Measurements from ENCODE around the gene THADA. TPM values are rescaled to one million over a fixed set of nuclear protein-coding genes. Genes with fewer than 3 reads are reported as not detected.

Gene THADA
- total RNA-seq, 1 experiment from 2014 or later: 27.5 TPM

DNA sequence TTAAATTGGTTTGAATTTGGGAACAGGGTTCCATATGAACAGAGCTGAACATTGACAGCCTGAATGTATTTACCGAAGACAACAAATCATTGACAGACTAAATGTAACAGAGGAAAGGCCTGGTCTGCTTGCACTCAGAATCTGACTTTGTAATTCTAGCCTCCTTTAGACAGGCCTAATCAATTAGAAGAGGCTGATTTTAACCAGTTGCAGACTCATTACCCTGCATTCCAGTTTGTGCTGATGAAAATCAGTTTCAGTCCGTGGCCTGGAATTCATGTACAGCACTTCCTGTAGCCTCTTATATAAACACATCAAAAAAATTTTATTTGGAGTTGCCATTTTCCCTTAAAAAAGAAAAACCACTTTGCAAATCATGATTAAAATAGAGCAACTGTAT lies 276.3 kb downstream of the THADA start:
- ChIA-PET POLR2A (no interaction called here), CTCF (no interaction called here)
- Mint-ChIP-seq H3K27me3 (ENCODE audit: low read depth) (no peaks in the 10 kb centered on the region), H3K4me3 (no peak overlapping the region), H3K4me1 (no peaks in the 10 kb centered on the region), H3K36me3 (no peaks in the 10 kb centered on the region), H3K9me3 (no peaks in the 10 kb centered on the region), H3K27ac (no peak overlapping the region)
- DNase-seq (ENCODE audit: low spot score) (no peak), ATAC-seq (no peak)
- no peak for TF ChIP-seq MYBL2 (CRISPR knock-in tag; IDR thresholded peaks at IDR 0.05)
- TF ChIP-seq ZBTB21 (CRISPR knock-in tag; IDR thresholded peaks at IDR 0.05; ENCODE audit: borderline replicate concordance): no peak
- no peak for TF ChIP-seq RELA (CRISPR knock-in tag; IDR thresholded peaks at IDR 0.05; ENCODE audit: borderline replicate concordance)
- TF ChIP-seq TCF7 (CRISPR knock-in tag; IDR thresholded peaks at IDR 0.05; ENCODE audit: low read depth): no peak
- no peak for TF ChIP-seq EMX1 (CRISPR knock-in tag; IDR thresholded peaks at IDR 0.05)
- TF ChIP-seq NR1H2 (CRISPR knock-in tag; IDR thresholded peaks at IDR 0.05): no peak
- TF ChIP-seq ZNF232 (CRISPR knock-in tag; IDR thresholded peaks at IDR 0.05): no peak
- TF ChIP-seq IRF2 (CRISPR knock-in tag; IDR thresholded peaks at IDR 0.05; ENCODE audit: borderline replicate concordance, low read depth): no peak
- TF ChIP-seq, protein P1, sequence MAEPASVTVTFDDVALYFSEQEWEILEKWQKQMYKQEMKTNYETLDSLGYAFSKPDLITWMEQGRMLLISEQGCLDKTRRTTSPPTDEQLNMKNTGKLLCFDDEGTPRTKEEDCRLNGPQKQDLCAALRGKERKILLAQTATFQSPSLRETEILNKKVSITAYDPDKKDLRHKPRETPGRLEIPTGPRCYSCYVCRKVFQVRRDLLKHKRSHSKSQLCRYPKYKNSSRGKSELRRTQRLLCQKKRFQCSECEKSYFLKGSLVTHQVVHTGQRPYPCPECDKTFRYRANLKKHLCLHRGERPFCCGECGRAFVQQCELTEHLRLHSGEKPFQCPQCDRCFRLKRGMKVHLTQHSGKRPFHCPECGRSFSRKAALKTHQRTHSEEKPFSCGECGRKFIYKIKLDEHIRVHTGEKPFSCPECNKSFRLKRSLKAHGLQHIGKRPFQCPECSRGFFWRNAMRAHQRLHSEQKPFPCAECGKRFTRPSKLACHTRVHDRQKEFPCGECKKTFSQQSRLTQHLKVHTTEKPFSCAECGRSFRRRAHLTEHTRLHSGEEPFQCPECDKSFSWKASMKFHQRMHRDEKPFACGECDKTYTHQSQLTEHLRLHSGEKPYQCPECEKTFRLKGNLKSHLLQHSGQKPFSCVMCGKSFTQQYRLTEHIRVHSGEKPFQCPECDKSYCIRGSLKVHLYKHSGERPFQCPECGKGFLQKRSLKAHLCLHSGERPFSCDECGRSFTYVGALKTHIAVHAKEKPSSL (CRISPR knock-in tag; conservative IDR thresholded peaks at IDR 0.05): no peak
- no peak for TF ChIP-seq ZNF121 (CRISPR knock-in tag; IDR thresholded peaks at IDR 0.05)
- no peak for TF ChIP-seq CBFB (CRISPR knock-in tag; IDR thresholded peaks at IDR 0.05; ENCODE audit: low read depth)
- TF ChIP-seq, protein P2, sequence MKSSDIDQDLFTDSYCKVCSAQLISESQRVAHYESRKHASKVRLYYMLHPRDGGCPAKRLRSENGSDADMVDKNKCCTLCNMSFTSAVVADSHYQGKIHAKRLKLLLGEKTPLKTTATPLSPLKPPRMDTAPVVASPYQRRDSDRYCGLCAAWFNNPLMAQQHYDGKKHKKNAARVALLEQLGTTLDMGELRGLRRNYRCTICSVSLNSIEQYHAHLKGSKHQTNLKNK (CRISPR knock-in tag; IDR thresholded peaks at IDR 0.05): no peak
- TF ChIP-seq, protein P3, sequence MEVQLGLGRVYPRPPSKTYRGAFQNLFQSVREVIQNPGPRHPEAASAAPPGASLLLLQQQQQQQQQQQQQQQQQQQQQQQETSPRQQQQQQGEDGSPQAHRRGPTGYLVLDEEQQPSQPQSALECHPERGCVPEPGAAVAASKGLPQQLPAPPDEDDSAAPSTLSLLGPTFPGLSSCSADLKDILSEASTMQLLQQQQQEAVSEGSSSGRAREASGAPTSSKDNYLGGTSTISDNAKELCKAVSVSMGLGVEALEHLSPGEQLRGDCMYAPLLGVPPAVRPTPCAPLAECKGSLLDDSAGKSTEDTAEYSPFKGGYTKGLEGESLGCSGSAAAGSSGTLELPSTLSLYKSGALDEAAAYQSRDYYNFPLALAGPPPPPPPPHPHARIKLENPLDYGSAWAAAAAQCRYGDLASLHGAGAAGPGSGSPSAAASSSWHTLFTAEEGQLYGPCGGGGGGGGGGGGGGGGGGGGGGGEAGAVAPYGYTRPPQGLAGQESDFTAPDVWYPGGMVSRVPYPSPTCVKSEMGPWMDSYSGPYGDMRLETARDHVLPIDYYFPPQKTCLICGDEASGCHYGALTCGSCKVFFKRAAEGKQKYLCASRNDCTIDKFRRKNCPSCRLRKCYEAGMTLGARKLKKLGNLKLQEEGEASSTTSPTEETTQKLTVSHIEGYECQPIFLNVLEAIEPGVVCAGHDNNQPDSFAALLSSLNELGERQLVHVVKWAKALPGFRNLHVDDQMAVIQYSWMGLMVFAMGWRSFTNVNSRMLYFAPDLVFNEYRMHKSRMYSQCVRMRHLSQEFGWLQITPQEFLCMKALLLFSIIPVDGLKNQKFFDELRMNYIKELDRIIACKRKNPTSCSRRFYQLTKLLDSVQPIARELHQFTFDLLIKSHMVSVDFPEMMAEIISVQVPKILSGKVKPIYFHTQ (CRISPR knock-in tag; IDR thresholded peaks at IDR 0.05): no peak
- no peak for TF ChIP-seq CREB1 (CRISPR knock-in tag; IDR thresholded peaks at IDR 0.05)

DNA sequence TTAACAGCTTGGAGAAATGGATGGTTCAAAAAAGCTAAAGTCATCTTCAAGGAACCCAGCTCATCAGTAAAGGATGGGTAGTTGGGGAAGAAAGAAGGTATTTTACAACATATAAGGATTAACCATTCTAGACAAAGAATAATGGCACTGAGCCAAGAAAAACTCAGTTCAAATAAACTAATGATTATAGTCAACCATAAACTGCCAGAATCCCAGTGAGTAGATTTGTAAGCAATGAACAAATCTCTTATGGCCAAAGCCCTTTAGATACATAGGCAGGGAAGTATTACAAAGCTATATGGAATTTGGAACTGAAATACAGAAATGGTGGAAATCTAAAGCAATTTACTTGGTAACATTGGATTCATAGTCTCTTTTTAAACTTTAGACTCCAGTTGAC lies 277.0 kb downstream of the THADA start:
- Mint-ChIP-seq H3K4me1 (no peaks in the 10 kb centered on the region), H3K27ac (no peak overlapping the region), H3K27me3 (ENCODE audit: low read depth) (no peaks in the 10 kb centered on the region), H3K9me3 (no peaks in the 10 kb centered on the region), H3K36me3 (no peaks in the 10 kb centered on the region), H3K4me3 (no peak overlapping the region)
- POLR2A ChIA-PET: no interaction called here
- TF ChIP-seq ZNF396 (CRISPR knock-in tag; IDR thresholded peaks at IDR 0.05; ENCODE audit: borderline replicate concordance): no peak
- no peak for DNase-seq (ENCODE audit: low spot score)
- no peak for ATAC-seq
- CTCF ChIA-PET: no interaction called here

DNA sequence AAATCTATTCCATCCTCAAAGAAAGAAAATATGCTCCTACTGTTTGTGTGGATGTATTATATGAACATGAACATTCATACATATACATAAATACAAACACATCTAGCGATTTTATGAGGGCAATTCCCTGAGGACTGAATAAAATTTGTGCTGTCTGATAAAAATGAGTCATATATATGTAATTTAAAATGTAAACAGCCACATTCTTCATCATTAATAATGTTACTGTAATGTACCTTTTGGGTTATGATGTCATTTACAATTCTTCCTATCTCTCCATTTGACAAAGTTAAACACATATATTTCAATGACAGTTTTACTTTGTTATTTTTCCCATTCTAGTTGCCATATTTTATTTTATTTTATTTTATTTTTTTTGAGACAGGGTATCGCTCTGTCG lies 278.2 kb downstream of the THADA start:
- ATAC-seq (no peak), DNase-seq (ENCODE audit: low spot score) (no peak)
- Mint-ChIP-seq H3K36me3 (no peaks in the 10 kb centered on the region), H3K27ac (no peak overlapping the region), H3K4me3 (no peak overlapping the region), H3K4me1 (no peaks in the 10 kb centered on the region), H3K9me3 (no peaks in the 10 kb centered on the region), H3K27me3 (ENCODE audit: low read depth) (no peaks in the 10 kb centered on the region)
- TF ChIP-seq, protein P4, sequence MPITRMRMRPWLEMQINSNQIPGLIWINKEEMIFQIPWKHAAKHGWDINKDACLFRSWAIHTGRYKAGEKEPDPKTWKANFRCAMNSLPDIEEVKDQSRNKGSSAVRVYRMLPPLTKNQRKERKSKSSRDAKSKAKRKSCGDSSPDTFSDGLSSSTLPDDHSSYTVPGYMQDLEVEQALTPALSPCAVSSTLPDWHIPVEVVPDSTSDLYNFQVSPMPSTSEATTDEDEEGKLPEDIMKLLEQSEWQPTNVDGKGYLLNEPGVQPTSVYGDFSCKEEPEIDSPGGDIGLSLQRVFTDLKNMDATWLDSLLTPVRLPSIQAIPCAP (CRISPR knock-in tag; IDR thresholded peaks at IDR 0.05): no peak
- TF ChIP-seq FOXK1 (CRISPR knock-in tag; IDR thresholded peaks at IDR 0.05): no peak
- no peak for TF ChIP-seq MXD4 (CRISPR knock-in tag; IDR thresholded peaks at IDR 0.05; ENCODE audit: borderline replicate concordance)
- TF ChIP-seq ELF4 (CRISPR knock-in tag; IDR thresholded peaks at IDR 0.05; ENCODE audit: low read depth): no peak
- no peak for TF ChIP-seq ESRRA (CRISPR knock-in tag; IDR thresholded peaks at IDR 0.05; ENCODE audit: borderline replicate concordance)
- no peak for TF ChIP-seq OVOL2 (CRISPR knock-in tag; IDR thresholded peaks at IDR 0.05; ENCODE audit: borderline replicate concordance)
- no peak for TF ChIP-seq CREB1 (CRISPR knock-in tag; IDR thresholded peaks at IDR 0.05)
- no peak for TF ChIP-seq RORB (CRISPR knock-in tag; IDR thresholded peaks at IDR 0.05)
- TF ChIP-seq NR3C1 (CRISPR knock-in tag; conservative IDR thresholded peaks at IDR 0.05; ENCODE audit: low read depth): no peak
- no peak for TF ChIP-seq ZNF416 (CRISPR knock-in tag; IDR thresholded peaks at IDR 0.05)
- TF ChIP-seq NFATC4 (CRISPR knock-in tag; IDR thresholded peaks at IDR 0.05): no peak
- ChIA-PET POLR2A (no interaction called here), CTCF (no interaction called here)
